H1 (cell line): ENCODE data around the gene PTPRF. TPM values are rescaled to one million over a fixed set of nuclear protein-coding genes. Genes with fewer than 3 reads are reported as not detected.

Source experiments
- CTCF ChIA-PET: fragments of 300-600 bp; sonication (Branson Sonifier 250); formaldehyde crosslinking; loops from one replicate; lab custom pipeline; 2021; ENCODE audit not compliant: partially characterized antibody; lab: Charles Lee
- POLR2A ChIA-PET: fragments of 300-600 bp; sonication (Branson Sonifier 250); formaldehyde crosslinking; loops from one replicate; lab custom pipeline; 2021; ENCODE audit warnings: inconsistent platforms; ENCODE audit not compliant: partially characterized antibody; lab: Charles Lee
- DNase-seq, 2 experiments: peaks; one replicate each; pipeline versions ENCODE4 v3.0.0 to v3.0.0-alpha.2; 2010 to 2022; ENCODE audit warnings: low spot score in 2 of 2, low read depth in 1 of 2, mixed read lengths in 1 of 2
- FAIRE-seq: peaks from 2 replicates; lab custom pipeline; 2011; peaks lifted over from hg19 to GRCh38; lab: Jason Lieb, UNC
- H2AFZ ChIP-seq: 2 replicates; pipeline ENCODE4 v1.8.1; 2012; ENCODE audit warnings: low read length, inconsistent platforms
- H2AK5ac ChIP-seq: 2 replicates; pipeline ENCODE4 v1.6.1; 2013; ENCODE audit warnings: low read depth, low read length
- H2BK120ac ChIP-seq: replicated peaks from 2 replicates; pipeline ENCODE3; 2013; ENCODE audit warnings: low read depth, low read length, inconsistent platforms
- H2BK12ac ChIP-seq: 2 replicates; pipeline ENCODE4 v1.6.1; 2013; ENCODE audit warnings: low read depth, low read length
- H2BK15ac ChIP-seq: 2 replicates; pipeline ENCODE4 v1.6.1; 2013; ENCODE audit warnings: low read length
- H2BK20ac ChIP-seq: 2 replicates; pipeline ENCODE4 v1.6.1; 2013; ENCODE audit warnings: low read length
- H2BK5ac ChIP-seq: 2 replicates; pipeline ENCODE4 v1.6.1; 2013; ENCODE audit warnings: low read depth, low read length
- H3K14ac ChIP-seq: 2 replicates; pipeline ENCODE4 v1.6.1; 2013; ENCODE audit warnings: inconsistent platforms; ENCODE audit not compliant: insufficient read length
- H3K18ac ChIP-seq: 2 replicates; pipeline ENCODE4 v1.6.1; 2013; ENCODE audit warnings: low read length; ENCODE audit errors: extremely low read depth
- H3K23ac ChIP-seq: 2 replicates; pipeline ENCODE4 v1.6.1; 2013; ENCODE audit warnings: inconsistent platforms; ENCODE audit not compliant: insufficient read length
- H3K23me2 ChIP-seq: 2 replicates; pipeline ENCODE4 v1.6.1; 2013; ENCODE audit warnings: low read depth, low read length
- H3K27ac ChIP-seq: 2 replicates; pipeline ENCODE4 v1.6.1; 2011; ENCODE audit warnings: low read depth, low read length, inconsistent platforms
- H3K27me3 ChIP-seq, 4 experiments: replicated peaks in 1 of 4; 1 replicate in 1 of 4; 2 replicates in 3 of 4; pipeline versions ENCODE4 v1.6.1 to v1.8.1; 2011 to 2013; ENCODE audit warnings: low read length in 3 of 4, mild to moderate bottlenecking in 3 of 4, inconsistent platforms in 2 of 4, mixed read lengths in 2 of 4, moderate library complexity in 1 of 4; ENCODE audit not compliant: control insufficient read depth in 3 of 4, insufficient read depth in 3 of 4; ENCODE audit errors: extremely low read depth in 1 of 4
- H3K36me3 ChIP-seq, 4 experiments: 2 replicates each; pipeline versions ENCODE4 v1.6.1 to v1.8.1; 2011 to 2013; ENCODE audit warnings: mild to moderate bottlenecking in 4 of 4, low read length in 3 of 4, moderate library complexity in 2 of 4, control low read depth in 1 of 4, inconsistent platforms in 1 of 4; ENCODE audit not compliant: insufficient read depth in 4 of 4, control insufficient read depth in 2 of 4
- H3K4ac ChIP-seq: replicated peaks from 2 replicates; pipeline ENCODE3; 2013; ENCODE audit warnings: low read length, low read depth, mixed read lengths, inconsistent platforms; ENCODE audit not compliant: insufficient read length
- H3K4me1 ChIP-seq, 4 experiments: replicated peaks in 1 of 4; 1 replicate in 1 of 4; 2 replicates in 3 of 4; pipeline versions ENCODE4 v1.6.1 to v1.8.1; 2011 to 2013; ENCODE audit warnings: low read length in 3 of 4, inconsistent platforms in 2 of 4, mixed read lengths in 1 of 4; ENCODE audit not compliant: insufficient read depth in 4 of 4, control insufficient read depth in 3 of 4
- H3K4me2 ChIP-seq, 2 experiments: 2 replicates each; pipeline versions ENCODE4 v1.6.1 to v1.8.1; 2011 to 2013; ENCODE audit warnings: low read depth in 2 of 2, low read length in 2 of 2, control low read depth in 1 of 2, inconsistent platforms in 1 of 2, mild to moderate bottlenecking in 1 of 2; ENCODE audit not compliant: insufficient read depth in 1 of 2
- H3K4me3 ChIP-seq, 4 experiments: fragments of 200-600, 300-600 bp in 1 of 4; sonication (generic), shearing (Covaris generic), sonication (Bioruptor Twin) in 1 of 4; 2 replicates each; pipeline versions ENCODE4 v1.5.1 to v1.8.1; 2011 to 2016; ENCODE audit warnings: low read length in 4 of 4, low read depth in 3 of 4, control low read depth in 2 of 4, inconsistent platforms in 2 of 4, mild to moderate bottlenecking in 2 of 4, mixed read lengths in 1 of 4, moderate library complexity in 1 of 4; ENCODE audit not compliant: insufficient read depth in 2 of 4; ENCODE audit errors: extremely low read depth in 1 of 4
- H3K56ac ChIP-seq: replicated peaks from 2 replicates; pipeline ENCODE3; 2013; ENCODE audit warnings: low read depth, mild to moderate bottlenecking, mixed read lengths, low read length, inconsistent platforms; ENCODE audit not compliant: insufficient read length
- H3K79me1 ChIP-seq: 2 replicates; pipeline ENCODE4 v1.6.1; 2013; ENCODE audit warnings: low read depth, low read length, control low read depth
- H3K79me2 ChIP-seq, 2 experiments: 2 replicates each; pipeline versions ENCODE4 v1.6.1 to v1.8.1; 2012 to 2013; ENCODE audit warnings: low read length in 2 of 2, mild to moderate bottlenecking in 2 of 2, inconsistent platforms in 1 of 2; ENCODE audit not compliant: insufficient read depth in 2 of 2, control insufficient read depth in 1 of 2
- H3K9ac ChIP-seq, 4 experiments: replicated peaks in 1 of 4; 1 replicate in 1 of 4; 2 replicates in 3 of 4; pipeline versions ENCODE4 v1.6.1 to v1.8.1; 2011 to 2013; ENCODE audit warnings: low read depth in 3 of 4, low read length in 3 of 4, control low read depth in 2 of 4, mild to moderate bottlenecking in 2 of 4, moderate library complexity in 2 of 4, inconsistent platforms in 1 of 4; ENCODE audit errors: extremely low read depth in 1 of 4
- H3K9me3 ChIP-seq, 2 experiments: 2 replicates each; pipeline versions ENCODE4 v1.6.1 to v1.8.1; 2012 to 2013; ENCODE audit warnings: mild to moderate bottlenecking in 2 of 2, moderate library complexity in 2 of 2, control low read depth in 1 of 2, inconsistent platforms in 1 of 2, low read depth in 1 of 2, low read length in 1 of 2, mixed read lengths in 1 of 2; ENCODE audit not compliant: insufficient read depth in 2 of 2
- H4K20me1 ChIP-seq, 2 experiments: replicated peaks in 1 of 2; 2 replicates each; pipeline versions ENCODE3 to v1.8.1; 2011 to 2013; ENCODE audit warnings: inconsistent platforms in 2 of 2, low read length in 2 of 2, mild to moderate bottlenecking in 1 of 2; ENCODE audit not compliant: insufficient read depth in 2 of 2, control insufficient read depth in 1 of 2
- H4K5ac ChIP-seq: 2 replicates; pipeline ENCODE4 v1.6.1; 2013; ENCODE audit warnings: low read length, low read depth, mixed read lengths, inconsistent platforms; ENCODE audit not compliant: insufficient read length
- H4K8ac ChIP-seq: 2 replicates; pipeline ENCODE4 v1.8.0; 2013; ENCODE audit warnings: mild to moderate bottlenecking, moderate library complexity, low read length, inconsistent platforms; ENCODE audit not compliant: insufficient read depth; ENCODE audit errors: extremely low read depth
- H4K91ac ChIP-seq: replicated peaks from 2 replicates; pipeline ENCODE3; 2013; ENCODE audit warnings: low read length, mixed read lengths, inconsistent platforms; ENCODE audit not compliant: insufficient read length
- ATF2 ChIP-seq: IDR thresholded peaks from 2 replicates; pipeline ENCODE4 v1.6.1; 2012; ENCODE audit warnings: low read length, inconsistent platforms
- CEBPB ChIP-seq: IDR thresholded peaks from 2 replicates; pipeline ENCODE4 v1.6.1; 2012; ENCODE audit warnings: low read depth, low read length
- CREB1 ChIP-seq: IDR thresholded peaks from 2 replicates; pipeline ENCODE4 v1.6.1; 2012; ENCODE audit warnings: inconsistent platforms
- FOSL1 ChIP-seq: IDR thresholded peaks from 2 replicates; pipeline ENCODE4 v1.6.1; 2011; ENCODE audit warnings: mild to moderate bottlenecking, low read depth, low read length, moderate library complexity; ENCODE audit not compliant: insufficient read depth
- HDAC2 ChIP-seq, 2 experiments: fragments of 300-600 bp in 1 of 2; sonication (generic) in 1 of 2; IDR thresholded peaks; 2 replicates each; pipeline ENCODE4 v1.6.1; 2011 to 2012; ENCODE audit warnings: low read depth in 2 of 2, low read length in 2 of 2, mild to moderate bottlenecking in 2 of 2, moderate library complexity in 2 of 2, borderline replicate concordance in 1 of 2, inconsistent platforms in 1 of 2
- HDAC6 ChIP-seq: IDR thresholded peaks from one replicate; pipeline ENCODE4 v1.7.1; 2012; ENCODE audit warnings: low read depth, mild to moderate bottlenecking, inconsistent platforms, low read length, moderate library complexity
- JUND ChIP-seq: IDR thresholded peaks from 2 replicates; pipeline ENCODE4 v1.6.1; 2011; ENCODE audit warnings: mild to moderate bottlenecking, improper control_type of control experiment, low read length
- KDM1A ChIP-seq: fragments of 200-600, 300-600 bp; sonication (generic); IDR thresholded peaks from 2 replicates; pipeline ENCODE4 v1.7.1; 2016; ENCODE audit warnings: mild to moderate bottlenecking, low read length, borderline replicate concordance
- PHF8 ChIP-seq: fragments of 200-600 bp; sonication (generic); conservative IDR thresholded peaks from 2 replicates; pipeline ENCODE4 v1.7.1; 2012; ENCODE audit warnings: low read depth, mild to moderate bottlenecking, inconsistent platforms, low read length, moderate library complexity
- SIX5 ChIP-seq: IDR thresholded peaks from 2 replicates; pipeline ENCODE4 v1.6.1; 2011; ENCODE audit warnings: mild to moderate bottlenecking, low read depth, low read length
- SP2 ChIP-seq: IDR thresholded peaks from 2 replicates; pipeline ENCODE4 v1.6.1; 2012; ENCODE audit warnings: mild to moderate bottlenecking, low read length, inconsistent platforms
- SRF ChIP-seq: IDR thresholded peaks from 2 replicates; pipeline ENCODE4 v1.6.1; 2011; ENCODE audit warnings: mild to moderate bottlenecking, low read depth, low read length, moderate library complexity
- TAF1 ChIP-seq: IDR thresholded peaks from 2 replicates; pipeline ENCODE4 v1.6.1; 2011; ENCODE audit warnings: mild to moderate bottlenecking, low read depth, low read length
- WGBS, 2 experiments: shearing (Covaris generic) in 1 of 2; methylation state at CpG; one replicate each; pipeline versions ENCODE4 v1.1.6 to v1.1.7; 2013 to 2015; ENCODE audit warnings: low lambda C conversion rate in 2 of 2, mixed read lengths in 2 of 2, inconsistent platforms in 1 of 2, low coverage in 1 of 2, missing lambda C conversion rate in 1 of 2; ENCODE audit not compliant: insufficient replicate concordance in 2 of 2, insufficient coverage in 1 of 2, insufficient read length in 1 of 2; ENCODE audit errors: extremely low coverage in 1 of 2, missing lambda C conversion rate in 1 of 2; 5-methylcytosine and 5-hydroxymethylcytosine counted together
- polyA plus RNA-seq, 7 experiments: library from polyadenylated mRNA; depleted of rRNA in 3 of 7; stranded (reverse) in 5 of 7; unstranded in 2 of 7; fragments of >200 nt in 5 of 7; fragments of 200-250 nt in 2 of 7; gene quantifications; 1 replicate in 5 of 7; 2 replicates in 1 of 7; 4 replicates in 1 of 7; pipeline versions ENCODE4 v1.2.1 to v1.2.3, GENCODE V29; 2011 to 2013; ENCODE audit warnings: missing spikeins in 2 of 7, mixed read lengths in 2 of 7
- total RNA-seq: library from RNA; stranded (reverse); fragmentation: NEBNext Ultra II Directional; extraction: Animal tissue kit (Norgen Biotek cat#: 25700); gene quantifications from 2 replicates; pipeline ENCODE4 v1.2.1, GENCODE V29; 2021

The PTPRF gene
- total and polyA plus RNA-seq, 2 of the 8 experiments (the other 6 are each of a cell fraction or from before 2014, with no cell fraction given), result 136 to 231 TPM

GRCh38 chr1:43556782-43557181 is 26.1 kb downstream of the PTPRF start:
- DNase-seq (no peak), FAIRE-seq (no peak)
- Histone ChIP-seq H3K9ac (no peak overlapping the region), H3K27ac (no peak overlapping the region), H2BK20ac (no peak overlapping the region), H3K23ac (no peak overlapping the region), H2BK120ac (no peak overlapping the region), H3K4ac (no peak overlapping the region), H3K14ac (no peak overlapping the region), H3K4me2 (no peak overlapping the region), H3K27me3 (no peaks in the 10 kb centered on the region), H3K79me2 (peaks cover 0 to 39% of the 10 kb centered on the region in 2 experiments; a peak in 2 of 4 replicates), H2BK5ac (0 out of 2 replicates have a peak overlapping the region, but pooled peaks have one; percentile 8), H3K56ac (no peak overlapping the region), H3K18ac (no peak overlapping the region), H3K23me2 (peaks cover 3% of the 10 kb centered on the region), H3K4me1 (peaks cover 6 to 31% (median 17%) of the 10 kb centered on the region in 4 experiments), H2AFZ (no peak overlapping the region), H3K36me3 (peaks cover 9 to 25% (median 13%) of the 10 kb centered on the region in 4 experiments; a peak in 7 of 8 replicates), H2BK12ac (no peak overlapping the region; the same call in 1 of the 2 replicates), H3K4me3 (no peak overlapping the region), H4K8ac (no peak overlapping the region), H4K5ac (no peak overlapping the region), H2BK15ac (no peak overlapping the region), H3K9me3 (no peaks in the 10 kb centered on the region), H3K79me1 (peaks cover 22% of the 10 kb centered on the region), H4K91ac (no peak overlapping the region), H2AK5ac (no peak overlapping the region), H4K20me1 (peaks cover 24 to 41% of the 10 kb centered on the region in 2 experiments)
- ChIA-PET POLR2A (interaction anchor here (1.4 to 3.1 kb wide), 4 partner anchors 14 to 110 kb away, joined by 3 to 8 read pairs (median 6); partner anchors contain the start of gene PTPRF), CTCF (interaction anchor here (0.6 to 15.4 kb wide), 6 partner anchors 8 to 100 kb away, joined by 3 to 169 read pairs (median 24); partner anchors contain the start of gene PTPRF)
- 94% methylated on average over 6 of the region's 6 CpGs; no CpG with 5 or more reads in 1 of the 2 experiments for WGBS, 2 experiments
- TF ChIP-seq FOSL1 (no peak), SP2 (no peak), CEBPB (no peak), HDAC2 (IDR thresholded peaks at IDR 0.05; ENCODE audit: borderline replicate concordance in 1 of 2, low read depth in 2 of 2, low read length in 2 of 2) (no peak), JUND (no peak), PHF8 (no peak), SIX5 (no peak), ATF2 (no peak), CREB1 (no peak), KDM1A (no peak), HDAC6 (no peak), SRF (no peak), TAF1 (no peak)
